NCI-H1436 treated with DMSO at 0.1 percent for 48 hours (cell line): Measurements from ENCODE around the gene DNAH14.
"Not testable (repeated sequence)": the region's sequence is repeated elsewhere in the genome, so short reads cannot be mapped to it uniquely, and the experiment has no call there.

Experiments used
- DNase-seq: peaks from one replicate; lab custom pipeline; 2025; lab: John Stamatoyannopoulos, UW

DNAH14 gene

GRCh38 chr1:224929335-224930237 lies at the start of gene DNAH14:
Gene DNAH14 (plus strand): TSS chr1:224929675. CDS start chr1:224952703, 23,028 bp downstream.
- peak; percentile 25 for DNase-seq

GRCh38 chr1:224880593-224881307 lies 48.7 kb upstream of the DNAH14 start:
- DNase-seq: no peak

- DNase-seq: not testable (repeated sequence)
Observed at GRCh38 chr1:224881308-224881692, 48.2 kb upstream of the DNAH14 start.

- no peak for DNase-seq
Observed at GRCh38 chr1:224881762-224882211, 47.7 kb upstream of the DNAH14 start.

- no peak for DNase-seq
Observed at GRCh38 chr1:224882264-224882663, 47.2 kb upstream of the DNAH14 start.

GRCh38 chr1:224883091-224883490 lies 46.4 kb upstream of the DNAH14 start:
- DNase-seq: no peak

- no peak for DNase-seq
Observed at GRCh38 chr1:224884361-224884801, 45.1 kb upstream of the DNAH14 start.

GRCh38 chr1:224885376-224885775 lies 44.1 kb upstream of the DNAH14 start:
- DNase-seq: not testable (repeated sequence)

- no peak for DNase-seq
Observed at GRCh38 chr1:224894915-224895314, 34.6 kb upstream of the DNAH14 start.

GRCh38 chr1:224896130-224896781 lies 33.2 kb upstream of the DNAH14 start:
- DNase-seq: no peak

GRCh38 chr1:224897529-224898327 lies 31.7 kb upstream of the DNAH14 start:
- DNase-seq: no peak

GRCh38 chr1:224898937-224899336 lies 30.5 kb upstream of the DNAH14 start:
- DNase-seq: no peak

GRCh38 chr1:224900062-224900630 lies 29.3 kb upstream of the DNAH14 start:
- DNase-seq: no peak

GRCh38 chr1:224901087-224901810 lies 28.2 kb upstream of the DNAH14 start:
- DNase-seq: no peak

- DNase-seq: no peak
Observed at GRCh38 chr1:224903955-224904354, 25.5 kb upstream of the DNAH14 start.

GRCh38 chr1:224906340-224906739 lies 23.1 kb upstream of the DNAH14 start:
- no peak for DNase-seq

- no peak for DNase-seq
Observed at GRCh38 chr1:224911217-224911616, 18.3 kb upstream of the DNAH14 start.

GRCh38 chr1:224914292-224914900 lies 15.1 kb upstream of the DNAH14 start:
- no peak for DNase-seq

- DNase-seq: no peak
Observed at GRCh38 chr1:224919508-224919907, 10.0 kb upstream of the DNAH14 start.

GRCh38 chr1:224920930-224921329 lies 8.5 kb upstream of the DNAH14 start:
- DNase-seq: no peak
